Lower lobe of right lung (tissue), 2 donors: Measurements from ENCODE around the gene TRIM9. TPM values are rescaled to one million over a fixed set of nuclear protein-coding genes. Genes with fewer than 3 reads are reported as not detected.
A peak's percentile ranks its signal among the peaks of the same experiment; 100 is the strongest.

Experiments
- ATAC-seq, 2 donors: fragments of 200-7000 bp; cut with Tn5 transposase; one replicate each; pipeline ENCODE4 v1.9.1; 2020 to 2022; ENCODE audit warnings: mild to moderate bottlenecking in 2 of 2, moderate library complexity in 2 of 2
- DNase-seq: peaks from one replicate; pipeline ENCODE4 v3.0.0-alpha.2; 2020
- H3K27ac ChIP-seq: fragments of 200-600 bp; one replicate; pipeline ENCODE4 v1.8.0; 2022
- H3K27me3 ChIP-seq: fragments of 200-600 bp; one replicate; pipeline ENCODE4 v1.8.0; 2022; ENCODE audit warnings: low read depth
- H3K36me3 ChIP-seq: fragments of 200-600 bp; one replicate; pipeline ENCODE4 v1.8.0; 2022; ENCODE audit warnings: mild to moderate bottlenecking
- H3K4me1 ChIP-seq: fragments of 200-600 bp; one replicate; pipeline ENCODE4 v1.8.0; 2022
- H3K4me3 ChIP-seq: fragments of 200-600 bp; one replicate; pipeline ENCODE4 v1.8.0; 2022; ENCODE audit warnings: mild to moderate bottlenecking
- H3K9me3 ChIP-seq: fragments of 200-600 bp; one replicate; pipeline ENCODE4 v1.8.0; 2022
- intact Hi-C: fragments of 100-400 bp; cut with DNase I; formaldehyde crosslinking; loops from one replicate; pipeline ENCODE4 v1.11.0; 2022
- total RNA-seq: library from RNA; stranded (reverse); fragmentation: NEBNext Ultra II Directional; extraction: Animal tissue kit (Norgen Biotek cat#: 25700); gene quantifications from one replicate; pipeline ENCODE4 v1.2.1, GENCODE V29; 2021
- TF ChIP-seq, protein P1 (sequence below): fragments of 200-600 bp; IDR thresholded peaks from one replicate; pipeline ENCODE4 v1.8.0; 2022; ENCODE audit warnings: antibody characterized with exemption, mild to moderate bottlenecking
- donor health status: DM: no; HTN: yes; CAD: no; lungs with severe emphysema.

The TRIM9 gene
- total RNA-seq, 1 donor from 2014 or later = 0.92 TPM

DNA sequence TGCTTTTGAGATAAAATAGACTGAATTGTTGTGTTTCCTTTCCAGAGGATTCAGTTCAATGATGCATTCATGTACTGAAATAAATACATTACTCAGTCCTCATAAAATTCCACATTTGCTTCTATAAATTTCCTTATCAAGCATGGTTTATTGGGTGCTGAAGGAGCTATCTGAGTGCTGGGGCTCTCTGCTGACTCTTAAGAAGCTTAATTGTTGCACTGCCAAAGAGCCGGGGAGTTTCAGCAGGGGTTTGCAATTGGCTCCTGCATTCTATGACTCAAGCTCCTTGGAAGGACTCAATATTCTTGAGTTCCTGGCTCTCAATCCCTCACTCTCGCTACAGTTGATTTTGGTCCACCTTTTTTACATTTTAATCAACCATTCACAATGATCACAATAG lies 80.8 kb downstream of the TRIM9 start:
- no peaks in the 10 kb centered on the region for H3K36me3 ChIP-seq
- H3K9me3 ChIP-seq = no peaks in the 10 kb centered on the region
- peak in 1 of 2 donors; percentile 51 for ATAC-seq
- TF ChIP-seq, protein P1, sequence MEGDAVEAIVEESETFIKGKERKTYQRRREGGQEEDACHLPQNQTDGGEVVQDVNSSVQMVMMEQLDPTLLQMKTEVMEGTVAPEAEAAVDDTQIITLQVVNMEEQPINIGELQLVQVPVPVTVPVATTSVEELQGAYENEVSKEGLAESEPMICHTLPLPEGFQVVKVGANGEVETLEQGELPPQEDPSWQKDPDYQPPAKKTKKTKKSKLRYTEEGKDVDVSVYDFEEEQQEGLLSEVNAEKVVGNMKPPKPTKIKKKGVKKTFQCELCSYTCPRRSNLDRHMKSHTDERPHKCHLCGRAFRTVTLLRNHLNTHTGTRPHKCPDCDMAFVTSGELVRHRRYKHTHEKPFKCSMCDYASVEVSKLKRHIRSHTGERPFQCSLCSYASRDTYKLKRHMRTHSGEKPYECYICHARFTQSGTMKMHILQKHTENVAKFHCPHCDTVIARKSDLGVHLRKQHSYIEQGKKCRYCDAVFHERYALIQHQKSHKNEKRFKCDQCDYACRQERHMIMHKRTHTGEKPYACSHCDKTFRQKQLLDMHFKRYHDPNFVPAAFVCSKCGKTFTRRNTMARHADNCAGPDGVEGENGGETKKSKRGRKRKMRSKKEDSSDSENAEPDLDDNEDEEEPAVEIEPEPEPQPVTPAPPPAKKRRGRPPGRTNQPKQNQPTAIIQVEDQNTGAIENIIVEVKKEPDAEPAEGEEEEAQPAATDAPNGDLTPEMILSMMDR = no peak
- no peak overlapping the region for H3K27ac ChIP-seq
- intact Hi-C loops = no loop called here
- H3K4me1 ChIP-seq = no peaks in the 10 kb centered on the region
- no peaks in the 10 kb centered on the region for H3K27me3 ChIP-seq
- no peak for DNase-seq
- no peak overlapping the region for H3K4me3 ChIP-seq

DNA sequence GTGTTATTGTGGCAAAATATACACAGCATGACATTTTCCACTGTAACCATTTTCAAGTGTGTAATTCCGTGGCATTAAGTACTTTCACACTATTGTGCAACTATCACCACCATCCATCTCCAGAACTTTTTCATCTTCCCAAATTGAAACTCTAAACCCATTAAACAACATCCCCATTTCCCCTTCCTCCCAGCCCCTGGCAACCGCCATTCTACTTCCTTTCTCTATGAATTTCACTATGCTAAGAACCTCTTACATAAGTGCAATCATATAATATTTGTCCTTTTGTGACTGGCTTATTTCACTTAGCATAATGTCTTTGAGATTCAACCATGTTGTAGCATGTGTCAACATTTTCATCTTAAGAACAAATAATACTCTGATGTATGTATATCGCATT lies 82.8 kb downstream of the TRIM9 start:
- DNase-seq = no peak
- TF ChIP-seq, protein P1 = no peak
- intact Hi-C loops = no loop called here

DNA sequence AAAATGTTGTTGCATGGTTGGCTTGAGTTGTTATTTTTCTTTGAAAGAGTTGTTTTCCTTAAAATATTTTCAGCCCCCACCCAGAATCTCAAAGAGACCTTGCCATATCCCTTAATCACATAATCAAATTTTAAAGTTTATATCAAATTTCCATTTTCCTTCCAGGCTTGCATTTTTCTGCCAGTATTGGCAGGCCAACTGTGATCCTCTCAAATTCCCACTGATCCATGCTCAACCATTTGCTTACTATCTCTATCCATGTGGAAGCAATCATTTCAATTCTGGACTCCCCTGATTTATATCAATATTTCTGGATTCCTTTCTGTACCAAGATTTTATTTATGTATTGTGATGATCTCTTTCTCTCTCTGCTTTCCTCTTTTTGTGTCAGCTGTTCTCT lies 86.5 kb downstream of the TRIM9 start:
- H3K36me3 ChIP-seq = no peaks in the 10 kb centered on the region
- H3K4me1 ChIP-seq = no peaks in the 10 kb centered on the region
- no peak for ATAC-seq
- no peak overlapping the region for H3K27ac ChIP-seq
- TF ChIP-seq, protein P1 = no peak
- no peak overlapping the region for H3K4me3 ChIP-seq
- intact Hi-C loops = no loop called here
- H3K27me3 ChIP-seq = no peaks in the 10 kb centered on the region
- DNase-seq = no peak
- H3K9me3 ChIP-seq = no peaks in the 10 kb centered on the region

More for the DNA sequence above, 82.8 kb downstream of the TRIM9 start:
- no peak overlapping the region for H3K4me3 ChIP-seq
- no peaks in the 10 kb centered on the region for H3K27me3 ChIP-seq
- no peaks in the 10 kb centered on the region for H3K36me3 ChIP-seq
- H3K4me1 ChIP-seq = no peaks in the 10 kb centered on the region
- no peak overlapping the region for H3K27ac ChIP-seq
- no peaks in the 10 kb centered on the region for H3K9me3 ChIP-seq
- no peak for ATAC-seq

GRCh38 chr14:51006781-51007211 lies 88.1 kb downstream of the TRIM9 start:
- ATAC-seq (peak; percentile 34 to 50), DNase-seq (no peak)
- Histone ChIP-seq H3K27me3 (no peaks in the 10 kb centered on the region), H3K9me3 (no peaks in the 10 kb centered on the region), H3K27ac (no peak overlapping the region), H3K4me1 (no peaks in the 10 kb centered on the region), H3K4me3 (no peak overlapping the region), H3K36me3 (no peaks in the 10 kb centered on the region)
- intact Hi-C loops = no loop called here
- TF ChIP-seq, protein P1 = no peak

DNA sequence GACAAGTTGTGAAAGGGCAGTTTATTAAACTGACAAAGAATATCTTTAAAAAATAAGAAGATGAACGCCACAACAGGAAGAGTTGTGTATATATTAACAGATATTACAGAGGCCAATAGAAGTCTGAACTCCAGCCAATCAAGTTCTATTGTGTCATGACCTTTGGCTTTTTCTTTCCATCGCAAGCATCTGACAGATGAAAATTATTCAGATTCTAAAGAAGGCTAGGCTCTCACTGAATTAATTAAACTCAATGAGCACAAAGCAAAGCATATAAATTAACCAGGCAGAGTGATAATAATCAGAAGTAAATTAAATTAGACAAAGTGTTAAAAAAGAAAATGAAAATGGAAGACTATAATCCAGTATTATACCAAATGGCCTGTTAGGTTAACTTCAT lies 88.6 kb downstream of the TRIM9 start:
- DNase-seq (no peak), ATAC-seq (no peak)
- H3K9me3 ChIP-seq = no peaks in the 10 kb centered on the region
- no peak overlapping the region for H3K27ac ChIP-seq
- H3K36me3 ChIP-seq = no peaks in the 10 kb centered on the region
- no peaks in the 10 kb centered on the region for H3K27me3 ChIP-seq
- no peaks in the 10 kb centered on the region for H3K4me1 ChIP-seq
- TF ChIP-seq, protein P1 = no peak
- no peak overlapping the region for H3K4me3 ChIP-seq
- intact Hi-C loops = no loop called here
